Measurements from ENCODE around the gene BLVRB.

- TF ChIP-seq CTCF (IDR thresholded peaks at IDR 0.05), result no peak
- TF ChIP-seq POLR2AphosphoS5 (IDR thresholded peaks at IDR 0.05; ENCODE audit: low read depth, low read length), result no peak
- TF ChIP-seq SIN3A (IDR thresholded peaks at IDR 0.05; ENCODE audit: borderline replicate concordance, insufficient read depth, low read depth, low read length), result no peak
- TF ChIP-seq REST (IDR thresholded peaks at IDR 0.05; ENCODE audit: insufficient read depth in 1 of 2, low read depth in 2 of 2, low read length in 1 of 2), result no peak
- TF ChIP-seq TCF7L2 (IDR thresholded peaks at IDR 0.05; ENCODE audit: low read depth, low read length), result no peak
These were observed 37.8 kb upstream of the BLVRB start for GRCh38 chr19:40503320-40503695.
